Measurements from ENCODE around the gene MAPK8.

- no peak for TF ChIP-seq ZEB2 (IDR thresholded peaks at IDR 0.05)
- TF ChIP-seq CTCF (IDR thresholded peaks at IDR 0.05 in 2 of 3, conservative IDR thresholded peaks at IDR 0.05 in 1 of 3; ENCODE audit: insufficient read depth in 2 of 3, low read depth in 1 of 3, low read length in 3 of 3): peak; percentile 41 to 57 (median 47); a peak in 5 of 6 replicates
- TF ChIP-seq SNRNP70 (optimal IDR thresholded peaks at IDR 0.05; ENCODE audit: low read depth, low read length): no peak
- 0 out of 2 replicates have a peak, but pooled peaks have one; percentile 22 for TF ChIP-seq KLF13 (tag; IDR thresholded peaks at IDR 0.05; ENCODE audit: borderline replicate concordance, low read depth)
- TF ChIP-seq ILK (tag; IDR thresholded peaks at IDR 0.05; ENCODE audit: borderline replicate concordance, low read depth): no peak; the same call in 1 of the 2 replicates
- no peak for TF ChIP-seq POLR2AphosphoS5 (IDR thresholded peaks at IDR 0.05; ENCODE audit: control insufficient read depth, insufficient read depth, low read depth, low read length)
- TF ChIP-seq POLR2A (conservative IDR thresholded peaks at IDR 0.05): no peak
- no peak; the same call in 1 of the 2 replicates for TF ChIP-seq ZNF766 (CRISPR knock-in tag; conservative IDR thresholded peaks at IDR 0.05)
- no peak for TF ChIP-seq ZNF449 (CRISPR knock-in tag; IDR thresholded peaks at IDR 0.05)
- no peak for TF ChIP-seq KAT8 (IDR thresholded peaks at IDR 0.05; ENCODE audit: low read depth)
- TF ChIP-seq, protein P1, sequence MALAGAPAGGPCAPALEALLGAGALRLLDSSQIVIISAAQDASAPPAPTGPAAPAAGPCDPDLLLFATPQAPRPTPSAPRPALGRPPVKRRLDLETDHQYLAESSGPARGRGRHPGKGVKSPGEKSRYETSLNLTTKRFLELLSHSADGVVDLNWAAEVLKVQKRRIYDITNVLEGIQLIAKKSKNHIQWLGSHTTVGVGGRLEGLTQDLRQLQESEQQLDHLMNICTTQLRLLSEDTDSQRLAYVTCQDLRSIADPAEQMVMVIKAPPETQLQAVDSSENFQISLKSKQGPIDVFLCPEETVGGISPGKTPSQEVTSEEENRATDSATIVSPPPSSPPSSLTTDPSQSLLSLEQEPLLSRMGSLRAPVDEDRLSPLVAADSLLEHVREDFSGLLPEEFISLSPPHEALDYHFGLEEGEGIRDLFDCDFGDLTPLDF (CRISPR knock-in tag; IDR thresholded peaks at IDR 0.05): no peak
- TF ChIP-seq, protein P2, sequence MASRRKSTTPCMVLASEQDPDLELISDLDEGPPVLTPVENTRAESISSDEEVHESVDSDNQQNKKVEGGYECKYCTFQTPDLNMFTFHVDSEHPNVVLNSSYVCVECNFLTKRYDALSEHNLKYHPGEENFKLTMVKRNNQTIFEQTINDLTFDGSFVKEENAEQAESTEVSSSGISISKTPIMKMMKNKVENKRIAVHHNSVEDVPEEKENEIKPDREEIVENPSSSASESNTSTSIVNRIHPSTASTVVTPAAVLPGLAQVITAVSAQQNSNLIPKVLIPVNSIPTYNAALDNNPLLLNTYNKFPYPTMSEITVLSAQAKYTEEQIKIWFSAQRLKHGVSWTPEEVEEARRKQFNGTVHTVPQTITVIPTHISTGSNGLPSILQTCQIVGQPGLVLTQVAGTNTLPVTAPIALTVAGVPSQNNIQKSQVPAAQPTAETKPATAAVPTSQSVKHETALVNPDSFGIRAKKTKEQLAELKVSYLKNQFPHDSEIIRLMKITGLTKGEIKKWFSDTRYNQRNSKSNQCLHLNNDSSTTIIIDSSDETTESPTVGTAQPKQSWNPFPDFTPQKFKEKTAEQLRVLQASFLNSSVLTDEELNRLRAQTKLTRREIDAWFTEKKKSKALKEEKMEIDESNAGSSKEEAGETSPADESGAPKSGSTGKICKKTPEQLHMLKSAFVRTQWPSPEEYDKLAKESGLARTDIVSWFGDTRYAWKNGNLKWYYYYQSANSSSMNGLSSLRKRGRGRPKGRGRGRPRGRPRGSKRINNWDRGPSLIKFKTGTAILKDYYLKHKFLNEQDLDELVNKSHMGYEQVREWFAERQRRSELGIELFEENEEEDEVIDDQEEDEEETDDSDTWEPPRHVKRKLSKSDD (conservative IDR thresholded peaks at IDR 0.05; ENCODE audit: low read length): no peak
Observed at GRCh38 chr10:48470893-48471805, 164.7 kb downstream of the MAPK8 start.

All from K562 (cell line).